ENCODE data around the gene P2RX4.

DNA sequence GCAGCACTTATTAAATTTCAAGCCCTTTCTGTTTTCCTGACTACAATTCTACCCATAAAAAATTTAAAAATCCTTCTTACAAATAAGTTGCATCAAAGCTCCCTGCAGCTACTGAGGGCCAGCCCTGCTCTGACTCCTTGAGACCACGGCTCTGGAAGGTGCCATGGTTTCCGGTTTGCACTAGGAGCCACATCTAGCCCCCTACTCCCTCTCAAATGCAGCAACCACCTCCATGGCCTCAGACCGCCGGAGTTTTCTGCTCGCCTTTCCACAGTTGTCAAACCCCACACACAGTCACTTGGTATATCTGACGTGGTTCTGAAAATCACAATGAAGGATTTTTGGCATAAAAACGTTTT is 30.1 kb downstream of the P2RX4 start:
- TF ChIP-seq, protein P1, sequence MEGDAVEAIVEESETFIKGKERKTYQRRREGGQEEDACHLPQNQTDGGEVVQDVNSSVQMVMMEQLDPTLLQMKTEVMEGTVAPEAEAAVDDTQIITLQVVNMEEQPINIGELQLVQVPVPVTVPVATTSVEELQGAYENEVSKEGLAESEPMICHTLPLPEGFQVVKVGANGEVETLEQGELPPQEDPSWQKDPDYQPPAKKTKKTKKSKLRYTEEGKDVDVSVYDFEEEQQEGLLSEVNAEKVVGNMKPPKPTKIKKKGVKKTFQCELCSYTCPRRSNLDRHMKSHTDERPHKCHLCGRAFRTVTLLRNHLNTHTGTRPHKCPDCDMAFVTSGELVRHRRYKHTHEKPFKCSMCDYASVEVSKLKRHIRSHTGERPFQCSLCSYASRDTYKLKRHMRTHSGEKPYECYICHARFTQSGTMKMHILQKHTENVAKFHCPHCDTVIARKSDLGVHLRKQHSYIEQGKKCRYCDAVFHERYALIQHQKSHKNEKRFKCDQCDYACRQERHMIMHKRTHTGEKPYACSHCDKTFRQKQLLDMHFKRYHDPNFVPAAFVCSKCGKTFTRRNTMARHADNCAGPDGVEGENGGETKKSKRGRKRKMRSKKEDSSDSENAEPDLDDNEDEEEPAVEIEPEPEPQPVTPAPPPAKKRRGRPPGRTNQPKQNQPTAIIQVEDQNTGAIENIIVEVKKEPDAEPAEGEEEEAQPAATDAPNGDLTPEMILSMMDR (conservative IDR thresholded peaks at IDR 0.05; ENCODE audit: low read length): no peak
- no peak for TF ChIP-seq EZH2phosphoT487 (IDR thresholded peaks at IDR 0.05; ENCODE audit: borderline replicate concordance, low read depth, low read length)
